ENCODE results near the gene UBE2N.

- TF ChIP-seq REST (IDR thresholded peaks at IDR 0.05; ENCODE audit: insufficient replicate concordance, low read depth), result peak; percentile 12
- no peak for TF ChIP-seq CTCF (IDR thresholded peaks at IDR 0.05; ENCODE audit: insufficient read depth, low read length)
- TF ChIP-seq GABPA (IDR thresholded peaks at IDR 0.05; ENCODE audit: low read depth), result no peak
- TF ChIP-seq POLR2AphosphoS5 (IDR thresholded peaks at IDR 0.05; ENCODE audit: low read depth), result peak; percentile 82
- no peak for TF ChIP-seq SPI1 (IDR thresholded peaks at IDR 0.05; ENCODE audit: borderline replicate concordance, low read depth)
These were observed 64.2 kb downstream of the UBE2N start, which contains the start of gene NUDT4 for GRCh38 chr12:93377252-93378195.
